ENCODE measurements around the gene NANS. TPM values are rescaled to one million over a fixed set of nuclear protein-coding genes. Genes with fewer than 3 reads are reported as not detected.

The NANS gene
- total RNA-seq: 47.1 and 103 TPM in 2 replicates

GRCh38 chr9:98056269-98057137 is at the start of gene NANS:
Gene NANS, plus strand, starts transcription at chr9:98056732. Its CDS starts 77 bp downstream, at chr9:98056809.

GRCh38 chr9:98118640-98119601 is 62.4 kb downstream of the NANS start, which contains the start of gene TRIM14:
Gene TRIM14, minus strand, starts transcription at chr9:98119222. Its CDS starts 34 bp downstream, at chr9:98119188.

Small RNA genes lying within 50 kb of the gene (small RNA-seq; reads per million reads assigned to genes)
- not detected for gene RF00017
- not detected for gene RNU6-918P

Other genes with a start within 250 kb of the NANS start
- gene FOXE1, start 203.5 kb upstream of the NANS start, total RNA-seq: 1.2 TPM in 1 of 2 replicates, not detected in the other
- 22.4 and 24.2 TPM in 2 replicates for gene TRMO, start 134.2 kb upstream of the NANS start, total RNA-seq
- not detected in 2 replicates for gene HEMGN, start 118.6 kb upstream of the NANS start, total RNA-seq
- gene ANP32B, start 73.4 kb upstream of the NANS start, total RNA-seq: 7.0 and 14.1 TPM in 2 replicates
- gene TRIM14, start 62.5 kb downstream of the NANS start, total RNA-seq: 0.65 and 0.79 TPM in 2 replicates
- gene CORO2A, start 135.9 kb downstream of the NANS start, total RNA-seq: 1.6 and 2.0 TPM in 2 replicates
- gene TBC1D2, start 198.9 kb downstream of the NANS start, total RNA-seq: 42.8 and 54.8 TPM in 2 replicates